Smooth muscle cell (in vitro differentiated cells): ENCODE measurements around the gene ARID3C. TPM values are rescaled to one million over a fixed set of nuclear protein-coding genes. Genes with fewer than 3 reads are reported as not detected.

ENCODE experiments used
- DNase-seq: peaks from one replicate; lab custom pipeline; 2025; ENCODE audit not compliant: unreplicated experiment; lab: John Stamatoyannopoulos, UW
- H2AFZ ChIP-seq: fragments of 200-600 bp; sonication (generic); 2 replicates; pipeline ENCODE4 v1.6.0; 2016; ENCODE audit warnings: antibody characterized with exemption, low read depth, mild to moderate bottlenecking
- H3F3A ChIP-seq: fragments of 200-600 bp; sonication (generic); 2 replicates; pipeline ENCODE4 v1.6.0; 2017; ENCODE audit warnings: antibody characterized with exemption, low read depth
- H3K27ac ChIP-seq: fragments of 200-600 bp; sonication (generic); 2 replicates; pipeline ENCODE4 v1.5.1; 2016; ENCODE audit warnings: low read depth, mild to moderate bottlenecking
- H3K27me3 ChIP-seq: fragments of 200-600 bp; sonication (generic); 2 replicates; pipeline ENCODE4 v1.6.1; 2016; ENCODE audit warnings: low read depth, mild to moderate bottlenecking
- H3K36me3 ChIP-seq: fragments of 200-600 bp; sonication (generic); 2 replicates; pipeline ENCODE4 v1.5.1; 2016; ENCODE audit warnings: low read depth
- H3K4me1 ChIP-seq: fragments of 200-600 bp; sonication (generic); 2 replicates; pipeline ENCODE4 v1.5.1; 2016; ENCODE audit warnings: low read depth
- H3K4me2 ChIP-seq: fragments of 200-600 bp; sonication (generic); 2 replicates; pipeline ENCODE4 v1.6.0; 2016; ENCODE audit warnings: mild to moderate bottlenecking
- H3K4me3 ChIP-seq: fragments of 200-600 bp; sonication (generic); 2 replicates; pipeline ENCODE4 v1.5.1; 2016; ENCODE audit warnings: mild to moderate bottlenecking
- H3K79me2 ChIP-seq: fragments of 200-600 bp; sonication (generic); 2 replicates; pipeline ENCODE4 v1.6.0; 2016; ENCODE audit warnings: low read depth, mild to moderate bottlenecking
- H3K9ac ChIP-seq: fragments of 200-600 bp; sonication (generic); 2 replicates; pipeline ENCODE4 v1.6.0; 2016; ENCODE audit warnings: low read depth
- H3K9me3 ChIP-seq: fragments of 200-600 bp; sonication (generic); replicated peaks from 2 replicates; pipeline ENCODE4 v1.5.1; 2016; ENCODE audit warnings: low read depth
- H4K20me1 ChIP-seq: fragments of 200-600 bp; sonication (generic); 2 replicates; pipeline ENCODE4 v1.6.0; 2016; ENCODE audit warnings: low read depth
- CTCF ChIP-seq: fragments of 200-600 bp; sonication (generic); IDR thresholded peaks from 2 replicates; pipeline ENCODE4 v1.5.1; 2017; ENCODE audit warnings: borderline replicate concordance, mild to moderate bottlenecking, antibody characterized with exemption; ENCODE audit not compliant: insufficient read depth, poor library complexity, severe bottlenecking
- WGBS: methylation state at CpG from one replicate; pipeline ENCODE4 v1.1.7; 2016; ENCODE audit warnings: low lambda C conversion rate; 5-methylcytosine and 5-hydroxymethylcytosine counted together
- polyA plus RNA-seq: library from polyadenylated mRNA; unstranded; fragments of >200 nt; fragmentation: Nextera tagmentation; extraction: Ambion mirVana; gene quantifications from 2 replicates; pipeline ENCODE4 v1.2.1, GENCODE V29; 2016
- total RNA-seq: library from RNA; depleted of rRNA; stranded (reverse); fragments of >200 nt; gene quantifications from 2 replicates; pipeline ENCODE4 v1.2.3, GENCODE V29; 2014

ARID3C gene
- total and polyA plus RNA-seq, 2 experiments from 2014 or later, result 0.40 TPM; not detected in 1

- peak overlapping the region; percentile 79 for H3K27ac ChIP-seq
- H3K27me3 ChIP-seq, result no peaks in the 10 kb centered on the region
- peaks cover 8% of the 10 kb centered on the region for H3K79me2 ChIP-seq
- H3K4me3 ChIP-seq, result peak overlapping the region; percentile 48
- H4K20me1 ChIP-seq, result no peaks in the 10 kb centered on the region
- WGBS, result 22% methylated on average over 9 of the region's 11 CpGs
- H3K9me3 ChIP-seq, result no peaks in the 10 kb centered on the region
- peak overlapping the region; percentile 86 for H3K4me2 ChIP-seq
- peak overlapping the region; percentile 76 for H3K9ac ChIP-seq
- H3K4me1 ChIP-seq, result peaks cover 19% of the 10 kb centered on the region
- no peak overlapping the region for H2AFZ ChIP-seq
- peaks cover 17% of the 10 kb centered on the region for H3F3A ChIP-seq
- no peaks in the 10 kb centered on the region for H3K36me3 ChIP-seq
- no peak for DNase-seq
- TF ChIP-seq CTCF, result no peak
These were observed 24.5 kb upstream of the ARID3C start for GRCh38 chr9:34653151-34654072.

- Histone ChIP-seq H3K36me3 (no peaks in the 10 kb centered on the region), H3F3A (peaks cover 17% of the 10 kb centered on the region), H3K4me3 (peak overlapping the region; percentile 48), H3K27me3 (no peaks in the 10 kb centered on the region), H3K27ac (peak overlapping the region; percentile 79), H2AFZ (no peak overlapping the region), H3K9ac (peak overlapping the region; percentile 76), H4K20me1 (no peaks in the 10 kb centered on the region), H3K79me2 (peaks cover 16% of the 10 kb centered on the region), H3K9me3 (no peaks in the 10 kb centered on the region), H3K4me1 (peaks cover 22% of the 10 kb centered on the region), H3K4me2 (peak overlapping the region; percentile 86)
- DNase-seq, result no peak
- 50% methylated on average over 5 of the region's 5 CpGs for WGBS
- no peak for TF ChIP-seq CTCF
These were observed 23.7 kb upstream of the ARID3C start for GRCh38 chr9:34652602-34653000.

GRCh38 chr9:34651876-34652601 is 23.2 kb upstream of the ARID3C start, which contains the start of gene IL11RA:
TSS of gene IL11RA (plus strand) at chr9:34652185. CDS start at chr9:34655218, 3,033 bp downstream.
- Histone ChIP-seq H3K36me3 (no peaks in the 10 kb centered on the region), H3K27me3 (no peaks in the 10 kb centered on the region), H3K9ac (peak within 1 kb of the TSS; percentile 76), H3K4me3 (peak within 1 kb of the TSS; percentile 48), H3K4me1 (peaks cover 27% of the 10 kb centered on the region), H3K9me3 (no peaks in the 10 kb centered on the region), H2AFZ (peak within 1 kb of the TSS; percentile 71), H3K27ac (peak within 1 kb of the TSS; percentile 79), H4K20me1 (no peaks in the 10 kb centered on the region), H3K4me2 (peak within 1 kb of the TSS; percentile 86), H3F3A (peaks cover 17% of the 10 kb centered on the region), H3K79me2 (peaks cover 21% of the 10 kb centered on the region)
- 3% methylated on average over 24 of the region's 24 CpGs for WGBS
- TF ChIP-seq CTCF, result no peak
- DNase-seq, result peak; percentile 55
